DOHH2 (cell line): ENCODE data around the gene U2AF2.

Experiments used
- H3F3A ChIP-seq: fragments of 200-600 bp; sonication (generic), shearing (Covaris generic); 2 replicates; pipeline ENCODE4 v1.6.0; 2016; ENCODE audit warnings: antibody characterized with exemption, mild to moderate bottlenecking; ENCODE audit not compliant: control insufficient read depth, insufficient read depth
- H3K27ac ChIP-seq: fragments of 200-600 bp; sonication (generic); 2 replicates; pipeline ENCODE4 v1.5.1; 2014; ENCODE audit warnings: low read depth, mild to moderate bottlenecking, low read length, moderate library complexity
- H3K27me3 ChIP-seq: fragments of 200-600 bp; sonication (generic); 2 replicates; pipeline ENCODE4 v1.6.1; 2014; ENCODE audit warnings: mild to moderate bottlenecking, low read length, mixed read lengths; ENCODE audit not compliant: control insufficient read depth
- H3K36me3 ChIP-seq: fragments of 200-600 bp; sonication (generic); 2 replicates; pipeline ENCODE4 v1.6.1; 2014; ENCODE audit warnings: mild to moderate bottlenecking, low read length, moderate library complexity, mixed read lengths; ENCODE audit not compliant: control insufficient read depth
- H3K4me1 ChIP-seq: fragments of 200-600 bp; sonication (generic); 2 replicates; pipeline ENCODE4 v1.6.1; 2014; ENCODE audit warnings: mild to moderate bottlenecking, low read length, mixed read lengths; ENCODE audit not compliant: control insufficient read depth
- H3K4me2 ChIP-seq: fragments of 200-600 bp; sonication (generic); 2 replicates; pipeline ENCODE4 v1.6.0; 2014; ENCODE audit warnings: mild to moderate bottlenecking, low read length, moderate library complexity
- H3K4me3 ChIP-seq: fragments of 200-600 bp; sonication (generic); 2 replicates; pipeline ENCODE4 v1.5.1; 2014; ENCODE audit warnings: mild to moderate bottlenecking, low read length, mixed read lengths
- H3K79me2 ChIP-seq: fragments of 200-600 bp; sonication (generic); 2 replicates; pipeline ENCODE4 v1.6.1; 2014; ENCODE audit warnings: mild to moderate bottlenecking, low read length, mixed read lengths; ENCODE audit not compliant: control insufficient read depth
- H3K9me2 ChIP-seq: fragments of 200-600 bp; sonication (generic); replicated peaks from 2 replicates; pipeline ENCODE4 v1.6.1; 2014; ENCODE audit warnings: mild to moderate bottlenecking, low read length, mixed read lengths; ENCODE audit not compliant: control insufficient read depth
- H3K9me3 ChIP-seq: fragments of 200-600 bp; sonication (generic); 2 replicates; pipeline ENCODE4 v1.6.1; 2014; ENCODE audit warnings: antibody characterized with exemption, low read length, mixed read lengths; ENCODE audit not compliant: control insufficient read depth, insufficient read depth
- H4K20me1 ChIP-seq: fragments of 200-600 bp; sonication (generic); 2 replicates; pipeline ENCODE4 v1.6.0; 2014; ENCODE audit warnings: low read depth, mild to moderate bottlenecking, antibody characterized with exemption, low read length, moderate library complexity; ENCODE audit not compliant: control insufficient read depth, insufficient read depth
- EZH2phosphoT487 ChIP-seq: fragments of 200-600 bp; sonication (generic); IDR thresholded peaks from 2 replicates; pipeline ENCODE4 v1.6.1; 2017; ENCODE audit warnings: borderline replicate concordance, mild to moderate bottlenecking, antibody characterized with exemption, low read length, moderate library complexity, mixed read lengths
- TF ChIP-seq, protein P1 (sequence below): fragments of 200-600 bp; sonication (generic); IDR thresholded peaks from one replicate; pipeline ENCODE4 v1.5.1; 2014; ENCODE audit warnings: antibody characterized with exemption, mild to moderate bottlenecking, low read depth, low read length; ENCODE audit not compliant: poor library complexity, severe bottlenecking

The U2AF2 gene

GRCh38 chr19:55658846-55659459 is 4.1 kb downstream of the U2AF2 start:
- no peaks in the 10 kb centered on the region for H3K9me3 ChIP-seq
- no peaks in the 10 kb centered on the region for H3F3A ChIP-seq
- peak overlapping the region; percentile 80 for H3K4me3 ChIP-seq
- no peaks in the 10 kb centered on the region for H3K27me3 ChIP-seq
- peaks cover 32% of the 10 kb centered on the region for H3K4me1 ChIP-seq
- H3K27ac ChIP-seq = no peak overlapping the region; the same call in 1 of the 2 replicates
- H3K4me2 ChIP-seq = peak overlapping the region; percentile 85
- TF ChIP-seq, protein P1, sequence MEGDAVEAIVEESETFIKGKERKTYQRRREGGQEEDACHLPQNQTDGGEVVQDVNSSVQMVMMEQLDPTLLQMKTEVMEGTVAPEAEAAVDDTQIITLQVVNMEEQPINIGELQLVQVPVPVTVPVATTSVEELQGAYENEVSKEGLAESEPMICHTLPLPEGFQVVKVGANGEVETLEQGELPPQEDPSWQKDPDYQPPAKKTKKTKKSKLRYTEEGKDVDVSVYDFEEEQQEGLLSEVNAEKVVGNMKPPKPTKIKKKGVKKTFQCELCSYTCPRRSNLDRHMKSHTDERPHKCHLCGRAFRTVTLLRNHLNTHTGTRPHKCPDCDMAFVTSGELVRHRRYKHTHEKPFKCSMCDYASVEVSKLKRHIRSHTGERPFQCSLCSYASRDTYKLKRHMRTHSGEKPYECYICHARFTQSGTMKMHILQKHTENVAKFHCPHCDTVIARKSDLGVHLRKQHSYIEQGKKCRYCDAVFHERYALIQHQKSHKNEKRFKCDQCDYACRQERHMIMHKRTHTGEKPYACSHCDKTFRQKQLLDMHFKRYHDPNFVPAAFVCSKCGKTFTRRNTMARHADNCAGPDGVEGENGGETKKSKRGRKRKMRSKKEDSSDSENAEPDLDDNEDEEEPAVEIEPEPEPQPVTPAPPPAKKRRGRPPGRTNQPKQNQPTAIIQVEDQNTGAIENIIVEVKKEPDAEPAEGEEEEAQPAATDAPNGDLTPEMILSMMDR = no peak
- peaks cover 37% of the 10 kb centered on the region for H4K20me1 ChIP-seq
- H3K36me3 ChIP-seq = peaks cover 91% of the 10 kb centered on the region
- no peaks in the 10 kb centered on the region for H3K9me2 ChIP-seq
- H3K79me2 ChIP-seq = peaks cover 91% of the 10 kb centered on the region

- no peak for TF ChIP-seq EZH2phosphoT487
- TF ChIP-seq, protein P1 = no peak
- H3K36me3 ChIP-seq = peaks cover 100% of the 10 kb centered on the region
- H3K79me2 ChIP-seq = peaks cover 100% of the 10 kb centered on the region
- H3K27ac ChIP-seq = 0 out of 2 replicates have a peak overlapping the region, but pooled peaks have one; percentile 11
- no peak overlapping the region for H3K4me3 ChIP-seq
- H3K9me3 ChIP-seq = no peaks in the 10 kb centered on the region
- H3K4me1 ChIP-seq = peaks cover 32% of the 10 kb centered on the region
- no peaks in the 10 kb centered on the region for H3K9me2 ChIP-seq
- no peaks in the 10 kb centered on the region for H3F3A ChIP-seq
- H4K20me1 ChIP-seq = peaks cover 39% of the 10 kb centered on the region
- no peaks in the 10 kb centered on the region for H3K27me3 ChIP-seq
- peak overlapping the region; percentile 85; the same call in 1 of the 2 replicates for H3K4me2 ChIP-seq
These were observed 5.0 kb downstream of the U2AF2 start for GRCh38 chr19:55659822-55660221.

DNA sequence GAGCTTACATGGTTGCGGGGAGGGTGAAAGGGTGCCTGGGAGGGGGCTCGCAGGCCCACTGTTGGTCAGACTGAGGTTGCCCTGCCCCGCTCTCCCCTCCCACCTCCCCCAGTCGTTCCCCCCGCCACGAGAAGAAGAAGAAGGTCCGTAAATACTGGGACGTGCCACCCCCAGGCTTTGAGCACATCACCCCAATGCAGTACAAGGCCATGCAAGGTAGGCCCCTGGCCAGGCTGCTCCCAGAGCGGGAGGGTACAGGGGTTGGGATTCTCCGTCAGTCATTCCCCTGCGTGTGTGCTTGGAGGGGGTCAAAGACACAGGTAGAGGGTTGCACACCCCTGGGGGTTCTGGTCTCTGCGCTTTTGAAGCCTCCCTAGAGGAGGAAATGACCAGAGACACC is 5.6 kb downstream of the U2AF2 start:
- Histone ChIP-seq H3F3A (no peaks in the 10 kb centered on the region), H3K79me2 (peaks cover 98% of the 10 kb centered on the region), H3K4me3 (no peak overlapping the region), H3K27ac (no peak overlapping the region), H3K36me3 (peaks cover 97% of the 10 kb centered on the region), H3K9me3 (no peaks in the 10 kb centered on the region), H3K4me2 (no peak overlapping the region), H3K4me1 (peaks cover 32% of the 10 kb centered on the region), H4K20me1 (peaks cover 39% of the 10 kb centered on the region), H3K27me3 (no peaks in the 10 kb centered on the region), H3K9me2 (no peaks in the 10 kb centered on the region)
- TF ChIP-seq, protein P1 = no peak
- no peak for TF ChIP-seq EZH2phosphoT487
